ENCODE results near the gene GARIN5A.

DNA sequence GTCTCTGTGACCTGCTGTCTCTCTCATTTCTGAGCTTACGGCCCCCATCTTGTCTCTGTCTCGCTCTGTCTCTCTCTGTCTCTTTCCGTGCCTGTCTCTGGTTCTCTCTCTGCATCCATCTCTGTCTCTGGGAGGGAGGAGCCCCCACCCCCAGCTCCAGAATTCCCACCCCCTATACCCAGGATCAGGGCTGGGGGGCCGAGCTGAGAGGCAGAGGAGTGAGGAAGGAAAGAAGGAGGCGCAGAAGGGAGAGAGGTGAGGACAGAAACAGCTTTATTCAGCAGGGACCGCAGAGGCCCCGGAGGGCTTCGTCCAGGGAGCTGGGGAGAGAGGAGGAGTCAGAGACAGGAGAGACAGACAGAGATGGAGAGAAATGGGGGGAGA lies 20.4 kb upstream of the GARIN5A start:
- TF ChIP-seq, protein P1, sequence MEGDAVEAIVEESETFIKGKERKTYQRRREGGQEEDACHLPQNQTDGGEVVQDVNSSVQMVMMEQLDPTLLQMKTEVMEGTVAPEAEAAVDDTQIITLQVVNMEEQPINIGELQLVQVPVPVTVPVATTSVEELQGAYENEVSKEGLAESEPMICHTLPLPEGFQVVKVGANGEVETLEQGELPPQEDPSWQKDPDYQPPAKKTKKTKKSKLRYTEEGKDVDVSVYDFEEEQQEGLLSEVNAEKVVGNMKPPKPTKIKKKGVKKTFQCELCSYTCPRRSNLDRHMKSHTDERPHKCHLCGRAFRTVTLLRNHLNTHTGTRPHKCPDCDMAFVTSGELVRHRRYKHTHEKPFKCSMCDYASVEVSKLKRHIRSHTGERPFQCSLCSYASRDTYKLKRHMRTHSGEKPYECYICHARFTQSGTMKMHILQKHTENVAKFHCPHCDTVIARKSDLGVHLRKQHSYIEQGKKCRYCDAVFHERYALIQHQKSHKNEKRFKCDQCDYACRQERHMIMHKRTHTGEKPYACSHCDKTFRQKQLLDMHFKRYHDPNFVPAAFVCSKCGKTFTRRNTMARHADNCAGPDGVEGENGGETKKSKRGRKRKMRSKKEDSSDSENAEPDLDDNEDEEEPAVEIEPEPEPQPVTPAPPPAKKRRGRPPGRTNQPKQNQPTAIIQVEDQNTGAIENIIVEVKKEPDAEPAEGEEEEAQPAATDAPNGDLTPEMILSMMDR (conservative IDR thresholded peaks at IDR 0.05; ENCODE audit: low read depth, low read length): no peak
- TF ChIP-seq EZH2phosphoT487 (IDR thresholded peaks at IDR 0.05; ENCODE audit: borderline replicate concordance, low read length): no peak
